Hepatocyte (in vitro differentiated cells): ENCODE results near the gene PCDHGC3.

Experiments used
- CTCF ChIP-seq: fragments of 200-600 bp; sonication (generic); IDR thresholded peaks from 2 replicates; pipeline ENCODE4 v1.5.1; 2016; ENCODE audit warnings: antibody characterized with exemption, mild to moderate bottlenecking; ENCODE audit not compliant: poor library complexity
- EZH2 ChIP-seq: fragments of 200-600 bp; sonication (generic); IDR thresholded peaks from 2 replicates; pipeline ENCODE4 v1.6.1; 2016; ENCODE audit warnings: antibody characterized with exemption, mild to moderate bottlenecking, borderline replicate concordance

GRCh38 chr5:141517312-141517711 lies 41.5 kb downstream of the PCDHGC3 start:
- no peak for TF ChIP-seq CTCF
- no peak for TF ChIP-seq EZH2
